ENCODE data around the gene LDAF1. TPM values are rescaled to one million over a fixed set of nuclear protein-coding genes. Genes with fewer than 3 reads are reported as not detected.

The LDAF1 gene
- total and polyA plus RNA-seq, 2 of the 8 experiments (the other 6 are each of a cell fraction or from before 2014, with no cell fraction given): 32.4 to 34.2 TPM

DNA sequence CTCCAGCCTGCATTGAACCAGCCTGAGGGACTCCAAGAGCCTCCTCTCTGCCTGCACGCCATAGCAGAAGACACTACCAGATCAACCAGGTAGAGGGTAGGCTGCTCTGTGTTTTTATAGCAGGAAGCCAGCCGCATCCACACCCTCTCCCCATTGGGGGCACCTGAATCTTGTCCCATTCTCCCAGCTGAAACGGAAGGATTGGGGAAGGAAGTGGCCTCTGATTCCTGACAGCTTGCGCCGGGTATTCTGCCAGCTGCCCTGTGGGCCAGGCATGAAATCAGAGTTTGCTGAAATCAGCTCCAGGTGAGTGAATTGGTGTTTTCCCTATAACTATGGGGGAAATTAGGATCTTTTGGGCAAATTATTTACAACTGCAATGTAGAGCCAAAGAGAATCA lies 53.0 kb downstream of the LDAF1 start, which contains the start of gene ZP2:
Gene ZP2 (minus strand): TSS at position 89 of the 400 bp plus-strand sequence. CDS start 27 bp downstream, at position 62.
- no peak within 1 kb of the TSS for H4K8ac ChIP-seq (ENCODE audit: extremely low read depth, insufficient read depth, low read length)
- no peaks in the 10 kb centered on the region for H3K79me1 ChIP-seq (ENCODE audit: low read depth, low read length)
- H3K4me3 ChIP-seq (ENCODE audit: extremely low read depth in 1 of 4, insufficient read depth in 2 of 4, low read depth in 3 of 4, low read length in 4 of 4): no peak within 1 kb of the TSS
- H3K27ac ChIP-seq (ENCODE audit: low read depth, low read length): no peak within 1 kb of the TSS
- no peak within 1 kb of the TSS for H3K18ac ChIP-seq (ENCODE audit: extremely low read depth, low read length)
- no peak within 1 kb of the TSS for H3K14ac ChIP-seq (ENCODE audit: insufficient read length)
- H4K91ac ChIP-seq (replicated peaks; ENCODE audit: insufficient read length, low read length): no peak within 1 kb of the TSS
- no peaks in the 10 kb centered on the region for H3K23me2 ChIP-seq (ENCODE audit: low read depth, low read length)
- H3K9ac ChIP-seq (replicated peaks in 1 of 4; ENCODE audit: extremely low read depth in 1 of 4, low read depth in 3 of 4, low read length in 3 of 4): no peak within 1 kb of the TSS
- DNase-seq (ENCODE audit: low read depth in 1 of 2, low spot score in 2 of 2) (no peak), FAIRE-seq (no peak)
- no peak within 1 kb of the TSS for H2BK120ac ChIP-seq (replicated peaks; ENCODE audit: low read depth, low read length)
- no peaks in the 10 kb centered on the region for H4K20me1 ChIP-seq (replicated peaks in 1 of 2; ENCODE audit: control insufficient read depth in 1 of 2, insufficient read depth in 2 of 2, low read length in 2 of 2)
- no peak within 1 kb of the TSS for H2BK5ac ChIP-seq (ENCODE audit: low read depth, low read length)
- 86% methylated on average over 5 of the region's 5 CpGs; no CpG with 5 or more reads in 1 of the 2 experiments for WGBS, 2 experiments (ENCODE audit: extremely low coverage in 1 of 2, insufficient coverage in 1 of 2, insufficient read length in 1 of 2, insufficient replicate concordance in 2 of 2, low coverage in 1 of 2, low lambda C conversion rate in 2 of 2, missing lambda C conversion rate in 1 of 2)
- no peak within 1 kb of the TSS for H2BK12ac ChIP-seq (ENCODE audit: low read depth, low read length)
- H2AK5ac ChIP-seq (ENCODE audit: low read depth, low read length): no peak within 1 kb of the TSS
- CTCF ChIA-PET (ENCODE audit: partially characterized antibody): interaction anchor here (0.7 to 1.8 kb wide), 4 partner anchors 9 to 361 kb away, joined by 3 to 7 read pairs (median 4); no protein-coding TSS in a partner anchor
- H2AFZ ChIP-seq (ENCODE audit: low read length): no peak within 1 kb of the TSS
- H3K9me3 ChIP-seq (ENCODE audit: insufficient read depth in 2 of 2, low read depth in 1 of 2, low read length in 1 of 2): no peaks in the 10 kb centered on the region
- H3K36me3 ChIP-seq (ENCODE audit: control insufficient read depth in 2 of 4, insufficient read depth in 4 of 4, low read length in 3 of 4): no peaks in the 10 kb centered on the region
- no peak within 1 kb of the TSS for H3K56ac ChIP-seq (replicated peaks; ENCODE audit: insufficient read length, low read depth, low read length)
- H3K23ac ChIP-seq (ENCODE audit: insufficient read length): no peak within 1 kb of the TSS
- TF ChIP-seq EP300 (IDR thresholded peaks at IDR 0.05; ENCODE audit: borderline replicate concordance in 1 of 2, low read depth in 2 of 2, low read length in 2 of 2) (no peak), KDM1A (IDR thresholded peaks at IDR 0.05; ENCODE audit: borderline replicate concordance, low read length) (no peak), PHF8 (conservative IDR thresholded peaks at IDR 0.05; ENCODE audit: low read depth, low read length) (no peak), RBBP5 (IDR thresholded peaks at IDR 0.05; ENCODE audit: borderline replicate concordance, low read depth, low read length) (no peak), NANOG (IDR thresholded peaks at IDR 0.05; ENCODE audit: insufficient read depth, low read depth, low read length, poor library complexity, severe bottlenecking) (no peak), TEAD4 (IDR thresholded peaks at IDR 0.05; ENCODE audit: low read depth, low read length) (no peak), USF2 (IDR thresholded peaks at IDR 0.05; ENCODE audit: low read length) (no peak), TAF7 (optimal IDR thresholded peaks at IDR 0.05; ENCODE audit: borderline replicate concordance, low read depth, low read length) (no peak), BRCA1 (IDR thresholded peaks at IDR 0.05; ENCODE audit: low read depth, low read length) (no peak), NRF1 (IDR thresholded peaks at IDR 0.05; ENCODE audit: low read depth, low read length) (no peak), SUZ12 (IDR thresholded peaks at IDR 0.05; ENCODE audit: low read length) (no peak), TAF1 (IDR thresholded peaks at IDR 0.05; ENCODE audit: low read depth, low read length) (no peak), POU5F1 (IDR thresholded peaks at IDR 0.05; ENCODE audit: low read depth, low read length) (no peak), TBP (IDR thresholded peaks at IDR 0.05; ENCODE audit: low read depth, low read length) (no peak)
- no peak within 1 kb of the TSS for H2BK15ac ChIP-seq (ENCODE audit: low read length)
- H3K79me2 ChIP-seq (ENCODE audit: control insufficient read depth in 1 of 2, insufficient read depth in 2 of 2, low read length in 2 of 2): no peaks in the 10 kb centered on the region
- no peak within 1 kb of the TSS for H4K5ac ChIP-seq (ENCODE audit: insufficient read length, low read depth, low read length)
- H3K4me1 ChIP-seq (replicated peaks in 1 of 4; ENCODE audit: control insufficient read depth in 3 of 4, insufficient read depth in 4 of 4, low read length in 3 of 4): no peaks in the 10 kb centered on the region
- POLR2A ChIA-PET (ENCODE audit: partially characterized antibody): no interaction called here
- no peaks in the 10 kb centered on the region for H3K27me3 ChIP-seq (replicated peaks in 1 of 4; ENCODE audit: control insufficient read depth in 3 of 4, extremely low read depth in 1 of 4, insufficient read depth in 3 of 4, low read length in 3 of 4)
- H3K4me2 ChIP-seq (ENCODE audit: insufficient read depth in 1 of 2, low read depth in 2 of 2, low read length in 2 of 2): no peak within 1 kb of the TSS
- H2BK20ac ChIP-seq (ENCODE audit: low read length): no peak within 1 kb of the TSS
- no peak within 1 kb of the TSS for H3K4ac ChIP-seq (replicated peaks; ENCODE audit: insufficient read length, low read depth, low read length)

All from H1 (cell line).